ENCODE results near the gene ATP2B2.

ATP2B2 gene

DNA sequence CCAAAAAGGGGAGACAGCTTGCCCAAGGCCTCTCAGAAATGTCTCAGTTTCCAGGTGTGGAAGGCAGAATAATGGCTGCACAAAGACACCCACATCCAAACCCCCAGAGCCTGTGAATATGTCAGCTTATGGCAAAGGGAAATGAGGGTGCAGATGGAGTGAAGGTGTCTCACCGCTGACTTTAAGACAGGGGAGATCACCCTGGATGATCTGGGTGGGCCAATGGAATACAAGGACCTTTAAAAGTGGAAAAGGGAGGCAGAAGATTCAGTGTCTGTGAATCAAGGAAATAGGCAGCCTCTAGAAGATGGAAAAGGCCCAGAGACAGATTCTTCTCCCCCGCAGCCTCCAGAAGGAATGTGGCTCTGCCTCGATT lies 48.8 kb upstream of the ATP2B2 start (continued):
- TF ChIP-seq, protein P1, sequence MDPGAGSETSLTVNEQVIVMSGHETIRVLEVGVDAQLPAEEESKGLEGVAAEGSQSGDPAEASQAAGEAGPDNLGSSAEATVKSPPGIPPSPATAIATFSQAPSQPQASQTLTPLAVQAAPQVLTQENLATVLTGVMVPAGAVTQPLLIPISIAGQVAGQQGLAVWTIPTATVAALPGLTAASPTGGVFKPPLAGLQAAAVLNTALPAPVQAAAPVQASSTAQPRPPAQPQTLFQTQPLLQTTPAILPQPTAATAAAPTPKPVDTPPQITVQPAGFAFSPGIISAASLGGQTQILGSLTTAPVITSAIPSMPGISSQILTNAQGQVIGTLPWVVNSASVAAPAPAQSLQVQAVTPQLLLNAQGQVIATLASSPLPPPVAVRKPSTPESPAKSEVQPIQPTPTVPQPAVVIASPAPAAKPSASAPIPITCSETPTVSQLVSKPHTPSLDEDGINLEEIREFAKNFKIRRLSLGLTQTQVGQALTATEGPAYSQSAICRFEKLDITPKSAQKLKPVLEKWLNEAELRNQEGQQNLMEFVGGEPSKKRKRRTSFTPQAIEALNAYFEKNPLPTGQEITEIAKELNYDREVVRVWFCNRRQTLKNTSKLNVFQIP (CRISPR knock-in tag; IDR thresholded peaks at IDR 0.05; ENCODE audit: borderline replicate concordance, low read depth) = no peak
- no peak for TF ChIP-seq ZFP30 (CRISPR knock-in tag; IDR thresholded peaks at IDR 0.05)

DNA sequence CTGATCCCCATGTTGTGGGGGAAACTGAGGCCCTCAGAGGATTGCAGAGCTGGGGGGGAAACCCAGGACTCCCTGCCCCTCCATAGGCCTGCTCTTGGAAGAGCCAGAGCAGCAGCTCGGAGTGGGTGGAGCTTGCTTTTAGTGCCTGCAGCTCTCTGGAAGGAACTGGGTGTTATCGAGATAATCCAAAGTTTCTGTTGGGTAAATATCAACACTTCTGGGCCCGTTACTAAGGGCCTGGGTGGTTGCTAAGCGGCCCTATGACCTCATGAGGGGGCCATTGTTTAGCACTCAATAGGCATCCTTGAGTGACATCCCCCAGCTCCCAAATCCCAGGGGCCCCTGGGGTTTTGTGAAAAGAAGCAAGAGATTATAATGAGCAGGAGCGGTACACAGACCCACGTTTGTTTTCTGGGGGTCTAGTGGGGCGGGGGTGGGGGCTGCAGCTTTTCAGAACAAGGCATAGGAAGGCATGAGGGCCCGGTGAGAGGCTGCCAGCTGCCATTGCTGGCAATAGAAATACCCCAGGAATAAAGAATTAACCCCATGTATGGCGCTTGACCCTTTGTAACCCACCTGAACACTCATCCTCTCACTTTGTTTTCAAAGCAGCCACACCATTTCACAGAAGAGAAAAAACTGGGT lies 48.3 kb upstream of the ATP2B2 start:
- TF ChIP-seq ARNTL (CRISPR knock-in tag; IDR thresholded peaks at IDR 0.05; ENCODE audit: borderline replicate concordance, low read depth) (no peak), ZFP30 (CRISPR knock-in tag; IDR thresholded peaks at IDR 0.05) (no peak), TOX (CRISPR knock-in tag; IDR thresholded peaks at IDR 0.05; ENCODE audit: borderline replicate concordance) (no peak), CSDC2 (CRISPR knock-in tag; IDR thresholded peaks at IDR 0.05) (no peak), OSR1 (CRISPR knock-in tag; IDR thresholded peaks at IDR 0.05) (no peak), PPARA (CRISPR knock-in tag; IDR thresholded peaks at IDR 0.05; ENCODE audit: borderline replicate concordance) (no peak), GLIS3 (CRISPR knock-in tag; IDR thresholded peaks at IDR 0.05) (no peak), ESRRG (CRISPR knock-in tag; IDR thresholded peaks at IDR 0.05) (no peak), ZC3H10 (CRISPR knock-in tag; IDR thresholded peaks at IDR 0.05) (no peak), ISL1 (CRISPR knock-in tag; IDR thresholded peaks at IDR 0.05) (no peak), RARB (CRISPR knock-in tag; IDR thresholded peaks at IDR 0.05) (no peak), TCF4 (CRISPR knock-in tag; IDR thresholded peaks at IDR 0.05; ENCODE audit: borderline replicate concordance) (no peak), ZNF565 (CRISPR knock-in tag; conservative IDR thresholded peaks at IDR 0.05; ENCODE audit: low read depth) (no peak), BACH2 (CRISPR knock-in tag; IDR thresholded peaks at IDR 0.05; ENCODE audit: borderline replicate concordance) (no peak), ZNF8 (CRISPR knock-in tag; IDR thresholded peaks at IDR 0.05) (no peak)
- TF ChIP-seq, protein P2, sequence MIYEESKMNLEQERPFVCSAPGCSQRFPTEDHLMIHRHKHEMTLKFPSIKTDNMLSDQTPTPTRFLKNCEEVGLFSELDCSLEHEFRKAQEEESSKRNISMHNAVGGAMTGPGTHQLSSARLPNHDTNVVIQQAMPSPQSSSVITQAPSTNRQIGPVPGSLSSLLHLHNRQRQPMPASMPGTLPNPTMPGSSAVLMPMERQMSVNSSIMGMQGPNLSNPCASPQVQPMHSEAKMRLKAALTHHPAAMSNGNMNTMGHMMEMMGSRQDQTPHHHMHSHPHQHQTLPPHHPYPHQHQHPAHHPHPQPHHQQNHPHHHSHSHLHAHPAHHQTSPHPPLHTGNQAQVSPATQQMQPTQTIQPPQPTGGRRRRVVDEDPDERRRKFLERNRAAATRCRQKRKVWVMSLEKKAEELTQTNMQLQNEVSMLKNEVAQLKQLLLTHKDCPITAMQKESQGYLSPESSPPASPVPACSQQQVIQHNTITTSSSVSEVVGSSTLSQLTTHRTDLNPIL (CRISPR knock-in tag; IDR thresholded peaks at IDR 0.05; ENCODE audit: low read depth) = no peak
- TF ChIP-seq, protein P3, sequence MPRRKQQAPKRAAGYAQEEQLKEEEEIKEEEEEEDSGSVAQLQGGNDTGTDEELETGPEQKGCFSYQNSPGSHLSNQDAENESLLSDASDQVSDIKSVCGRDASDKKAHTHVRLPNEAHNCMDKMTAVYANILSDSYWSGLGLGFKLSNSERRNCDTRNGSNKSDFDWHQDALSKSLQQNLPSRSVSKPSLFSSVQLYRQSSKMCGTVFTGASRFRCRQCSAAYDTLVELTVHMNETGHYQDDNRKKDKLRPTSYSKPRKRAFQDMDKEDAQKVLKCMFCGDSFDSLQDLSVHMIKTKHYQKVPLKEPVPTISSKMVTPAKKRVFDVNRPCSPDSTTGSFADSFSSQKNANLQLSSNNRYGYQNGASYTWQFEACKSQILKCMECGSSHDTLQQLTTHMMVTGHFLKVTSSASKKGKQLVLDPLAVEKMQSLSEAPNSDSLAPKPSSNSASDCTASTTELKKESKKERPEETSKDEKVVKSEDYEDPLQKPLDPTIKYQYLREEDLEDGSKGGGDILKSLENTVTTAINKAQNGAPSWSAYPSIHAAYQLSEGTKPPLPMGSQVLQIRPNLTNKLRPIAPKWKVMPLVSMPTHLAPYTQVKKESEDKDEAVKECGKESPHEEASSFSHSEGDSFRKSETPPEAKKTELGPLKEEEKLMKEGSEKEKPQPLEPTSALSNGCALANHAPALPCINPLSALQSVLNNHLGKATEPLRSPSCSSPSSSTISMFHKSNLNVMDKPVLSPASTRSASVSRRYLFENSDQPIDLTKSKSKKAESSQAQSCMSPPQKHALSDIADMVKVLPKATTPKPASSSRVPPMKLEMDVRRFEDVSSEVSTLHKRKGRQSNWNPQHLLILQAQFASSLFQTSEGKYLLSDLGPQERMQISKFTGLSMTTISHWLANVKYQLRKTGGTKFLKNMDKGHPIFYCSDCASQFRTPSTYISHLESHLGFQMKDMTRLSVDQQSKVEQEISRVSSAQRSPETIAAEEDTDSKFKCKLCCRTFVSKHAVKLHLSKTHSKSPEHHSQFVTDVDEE (CRISPR knock-in tag; IDR thresholded peaks at IDR 0.05) = no peak
- TF ChIP-seq, protein P4, sequence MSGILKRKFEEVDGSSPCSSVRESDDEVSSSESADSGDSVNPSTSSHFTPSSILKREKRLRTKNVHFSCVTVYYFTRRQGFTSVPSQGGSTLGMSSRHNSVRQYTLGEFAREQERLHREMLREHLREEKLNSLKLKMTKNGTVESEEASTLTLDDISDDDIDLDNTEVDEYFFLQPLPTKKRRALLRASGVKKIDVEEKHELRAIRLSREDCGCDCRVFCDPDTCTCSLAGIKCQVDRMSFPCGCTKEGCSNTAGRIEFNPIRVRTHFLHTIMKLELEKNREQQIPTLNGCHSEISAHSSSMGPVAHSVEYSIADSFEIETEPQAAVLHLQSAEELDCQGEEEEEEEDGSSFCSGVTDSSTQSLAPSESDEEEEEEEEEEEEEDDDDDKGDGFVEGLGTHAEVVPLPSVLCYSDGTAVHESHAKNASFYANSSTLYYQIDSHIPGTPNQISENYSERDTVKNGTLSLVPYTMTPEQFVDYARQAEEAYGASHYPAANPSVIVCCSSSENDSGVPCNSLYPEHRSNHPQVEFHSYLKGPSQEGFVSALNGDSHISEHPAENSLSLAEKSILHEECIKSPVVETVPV (CRISPR knock-in tag; IDR thresholded peaks at IDR 0.05) = no peak
- TF ChIP-seq, protein P5, sequence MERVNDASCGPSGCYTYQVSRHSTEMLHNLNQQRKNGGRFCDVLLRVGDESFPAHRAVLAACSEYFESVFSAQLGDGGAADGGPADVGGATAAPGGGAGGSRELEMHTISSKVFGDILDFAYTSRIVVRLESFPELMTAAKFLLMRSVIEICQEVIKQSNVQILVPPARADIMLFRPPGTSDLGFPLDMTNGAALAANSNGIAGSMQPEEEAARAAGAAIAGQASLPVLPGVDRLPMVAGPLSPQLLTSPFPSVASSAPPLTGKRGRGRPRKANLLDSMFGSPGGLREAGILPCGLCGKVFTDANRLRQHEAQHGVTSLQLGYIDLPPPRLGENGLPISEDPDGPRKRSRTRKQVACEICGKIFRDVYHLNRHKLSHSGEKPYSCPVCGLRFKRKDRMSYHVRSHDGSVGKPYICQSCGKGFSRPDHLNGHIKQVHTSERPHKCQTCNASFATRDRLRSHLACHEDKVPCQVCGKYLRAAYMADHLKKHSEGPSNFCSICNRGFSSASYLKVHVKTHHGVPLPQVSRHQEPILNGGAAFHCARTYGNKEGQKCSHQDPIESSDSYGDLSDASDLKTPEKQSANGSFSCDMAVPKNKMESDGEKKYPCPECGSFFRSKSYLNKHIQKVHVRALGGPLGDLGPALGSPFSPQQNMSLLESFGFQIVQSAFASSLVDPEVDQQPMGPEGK (CRISPR knock-in tag; IDR thresholded peaks at IDR 0.05; ENCODE audit: borderline replicate concordance) = no peak
- TF ChIP-seq, protein P1 (CRISPR knock-in tag; IDR thresholded peaks at IDR 0.05; ENCODE audit: borderline replicate concordance, low read depth) = no peak
- no peak for ATAC-seq

Data from SK-N-SH treated with all-trans-retinoic acid at 6 μM for 48 hours (cell line).